Heart left ventricle (tissue), 16 donors: Measurements from ENCODE around the gene KEL. TPM values are rescaled to one million over a fixed set of nuclear protein-coding genes. Genes with fewer than 3 reads are reported as not detected.

Source experiments
- ATAC-seq, 4 donors: fragments of 200-7000 bp; cut with Tn5 transposase; one replicate each; pipeline ENCODE4 v1.9.1; 2020 to 2022; ENCODE audit warnings: moderate library complexity in 4 of 4, mild to moderate bottlenecking in 3 of 4, moderate number of reproducible peaks in 1 of 4
- DNase-seq, 5 donors: peaks; one replicate each; pipeline ENCODE4 v3.0.0-alpha.2; 2020
- H3K27ac ChIP-seq, 12 donors: fragments of 200-600 bp; sonication (generic) in 4 of 12; one replicate each; pipeline versions ENCODE4 v1.5.0 to v1.8.0; 2016 to 2022; ENCODE audit warnings: mild to moderate bottlenecking in 2 of 12
- H3K27me3 ChIP-seq, 9 donors: fragments of 200-600 bp; sonication (generic) in 2 of 9; one replicate each; pipeline versions ENCODE4 v1.5.1 to v1.8.0; 2016 to 2022; ENCODE audit warnings: mild to moderate bottlenecking in 3 of 9
- H3K36me3 ChIP-seq, 9 donors: fragments of 200-600 bp; sonication (generic) in 2 of 9; one replicate each; pipeline versions ENCODE4 v1.5.0 to v1.8.0; 2018 to 2022; ENCODE audit warnings: mild to moderate bottlenecking in 2 of 9
- H3K4me1 ChIP-seq, 12 donors: fragments of 200-600 bp; sonication (generic) in 4 of 12; one replicate each; pipeline versions ENCODE4 v1.5.0 to v1.8.0; 2016 to 2022; ENCODE audit warnings: mild to moderate bottlenecking in 3 of 12
- H3K4me3 ChIP-seq, 12 donors: fragments of 200-600 bp; sonication (generic) in 4 of 12; one replicate each; pipeline versions ENCODE4 v1.5.0 to v1.8.0; 2017 to 2022; ENCODE audit warnings: mild to moderate bottlenecking in 9 of 12, moderate library complexity in 4 of 12
- H3K9me3 ChIP-seq, 12 donors: fragments of 200-600 bp; sonication (generic) in 4 of 12; one replicate each; pipeline versions ENCODE4 v1.5.0 to v1.8.0; 2016 to 2022; ENCODE audit warnings: mild to moderate bottlenecking in 1 of 12
- CTCF ChIP-seq, 12 donors: fragments of 200-600 bp; sonication (generic) in 4 of 12; IDR thresholded peaks; one replicate each; pipeline versions ENCODE4 v1.5.0 to v1.8.0; 2018 to 2022; ENCODE audit warnings: antibody characterized with exemption in 12 of 12, mild to moderate bottlenecking in 5 of 12
- POLR2A ChIP-seq, 2 donors: fragments of 450-650 bp; IDR thresholded peaks; one replicate each; pipeline ENCODE4 v1.6.1; 2017; ENCODE audit warnings: antibody characterized with exemption in 2 of 2, mild to moderate bottlenecking in 2 of 2, moderate library complexity in 2 of 2
- WGBS, 4 donors: extraction: QIAGEN DNeasy Blood & Tissue Kit in 2 of 4; methylation state at CpG; one replicate each; pipeline versions ENCODE4 v1.1.5 to v1.1.7; 2013 to 2018; 5-methylcytosine and 5-hydroxymethylcytosine counted together
- intact Hi-C, 10 donors: fragments of 100-400 bp; cut with DNase I; formaldehyde crosslinking; loops; one replicate each; pipeline versions ENCODE4 v1.11.1 to v1.14.2; 2022
- polyA plus RNA-seq, 2 donors: library from polyadenylated mRNA; stranded (reverse); fragments of 200-250 nt; gene quantifications; one replicate each; pipeline ENCODE4 v1.2.3, GENCODE V29; 2013
- total RNA-seq, 9 donors: library from RNA; depleted of rRNA in 2 of 9; stranded (reverse); fragments of >200 nt in 2 of 9; fragmentation: NEBNext Ultra II Directional in 3 of 9; extraction: Animal tissue kit (Norgen Biotek cat#: 25700) in 3 of 9; gene quantifications; one replicate each; pipeline versions ENCODE4 v1.1.0 to v1.2.4, GENCODE V29; 2016 to 2023
- donor health status: ischemic (EF 13 %, LVEDD 7.1; RV severe dilation, severe dysfunction).
- donor health status: healthy with polysubstance abuse.
- donor health status: DM: no; HTN: yes; CAD: no.
- donor health status: DM: no; HTN: no; CAD: no.
- donor health status: ischemic (EF 25% LVEDD 6.9; RV normal size, moderate dysfunction).
- donor health status: ischemic (EF 25% LVEDD 5.7; RV mildly dilated, moderate dysfunction).
- donor health status: healthy.
- donor health status: DM: yes; HTN: yes; CAD: no.
- donor health status: ischemic (EF 35%, LVEDD 5.7; RV mildly dilated, moderate dysfunction).
- donor health status: nonischemic (EF 11% LVEDD 7.7; RV severe dilation, severe dysfunction).
- donor health status: DM: yes; HTN: yes; CAD: no.
- donor health status: PGD.
- donor health status: ischemic (EF 29% LVEDD 5.4; RV normal size, mild dysfunction).
- donor health status: nonischemic (EF 23%, LVEDD 6.1; RV moderate dilation, normal function).

The KEL gene
- total and polyA plus RNA-seq, 11 donors: 0.17 to 1.8 (median 0.56) TPM; not detected in 4

GRCh38 chr7:142913051-142913450 is 49.1 kb downstream of the KEL start:
- Histone ChIP-seq H3K27ac (no peak overlapping the region), H3K4me1 (peaks cover 0 to 30% (median 0%) of the 10 kb centered on the region in 12 donors), H3K9me3 (no peaks in the 10 kb centered on the region), H3K27me3 (peaks cover 0 to 6% (median 0%) of the 10 kb centered on the region in 9 donors), H3K4me3 (no peak overlapping the region), H3K36me3 (no peaks in the 10 kb centered on the region)
- ATAC-seq: no peak
- 40 to 49% (median 44%) methylated on average over 3 of the region's 3 CpGs for WGBS, 4 donors
- no peak for DNase-seq
- intact Hi-C loops: no loop called here
- no peak for TF ChIP-seq POLR2A (IDR thresholded peaks at IDR 0.05)
- no peak for TF ChIP-seq CTCF (IDR thresholded peaks at IDR 0.05)

GRCh38 chr7:142910481-142910880 is 51.7 kb downstream of the KEL start:
- ATAC-seq (no peak), DNase-seq (no peak)
- no peaks in the 10 kb centered on the region for H3K36me3 ChIP-seq
- intact Hi-C loops: no loop called here
- no peak for TF ChIP-seq POLR2A (IDR thresholded peaks at IDR 0.05)
- no peak for TF ChIP-seq CTCF (IDR thresholded peaks at IDR 0.05)
- 67 to 83% (median 77%) methylated on average over 2 of the region's 2 CpGs for WGBS, 4 donors
- no peak overlapping the region for H3K4me3 ChIP-seq
- peaks cover 0 to 6% (median 0%) of the 10 kb centered on the region in 9 donors for H3K27me3 ChIP-seq
- H3K4me1 ChIP-seq: peaks cover 0 to 30% (median 0%) of the 10 kb centered on the region in 12 donors
- H3K9me3 ChIP-seq: no peaks in the 10 kb centered on the region
- H3K27ac ChIP-seq: peak overlapping the region in 1 of 12 donors; percentile 40

GRCh38 chr7:142910031-142910433 is 52.1 kb downstream of the KEL start:
- peak overlapping the region in 1 of 12 donors; percentile 40 for H3K27ac ChIP-seq
- H3K4me3 ChIP-seq: no peak overlapping the region
- H3K36me3 ChIP-seq: no peaks in the 10 kb centered on the region
- WGBS, 4 donors: 61 to 76% (median 68%) methylated on average over 2 of the region's 2 CpGs
- peaks cover 0 to 30% (median 0%) of the 10 kb centered on the region in 12 donors for H3K4me1 ChIP-seq
- ATAC-seq (no peak), DNase-seq (no peak)
- intact Hi-C loops: no loop called here
- H3K9me3 ChIP-seq: no peaks in the 10 kb centered on the region
- TF ChIP-seq POLR2A (IDR thresholded peaks at IDR 0.05): no peak
- no peak for TF ChIP-seq CTCF (IDR thresholded peaks at IDR 0.05)
- peaks cover 0 to 3% (median 0%) of the 10 kb centered on the region in 9 donors for H3K27me3 ChIP-seq

GRCh38 chr7:142908921-142909890 is 53.0 kb downstream of the KEL start:
- Histone ChIP-seq H3K9me3 (peaks cover 0 to 6% (median 0%) of the 10 kb centered on the region in 12 donors), H3K4me1 (peaks cover 0 to 30% (median 0%) of the 10 kb centered on the region in 12 donors), H3K4me3 (no peak overlapping the region), H3K36me3 (no peaks in the 10 kb centered on the region), H3K27me3 (no peaks in the 10 kb centered on the region), H3K27ac (peak overlapping the region in 1 of 12 donors; percentile 40)
- ATAC-seq (peak in 2 of 4 donors; percentile 24 to 59), DNase-seq (no peak)
- TF ChIP-seq POLR2A (IDR thresholded peaks at IDR 0.05): no peak
- peak in 3 of 12 donors; percentile 7 to 25 (median 11) for TF ChIP-seq CTCF (IDR thresholded peaks at IDR 0.05)
- intact Hi-C loops: no loop called here
- 61 to 64% (median 63%) methylated on average over 21 of the region's 21 CpGs for WGBS, 4 donors
